ENCODE measurements around the gene STK39. TPM values are rescaled to one million over a fixed set of nuclear protein-coding genes. Genes with fewer than 3 reads are reported as not detected.

STK39 gene
- total and polyA plus RNA-seq, 2 donors (not counting 1 experiment from before 2014, with no cell fraction given): 2.3 to 14.6 TPM

DNA sequence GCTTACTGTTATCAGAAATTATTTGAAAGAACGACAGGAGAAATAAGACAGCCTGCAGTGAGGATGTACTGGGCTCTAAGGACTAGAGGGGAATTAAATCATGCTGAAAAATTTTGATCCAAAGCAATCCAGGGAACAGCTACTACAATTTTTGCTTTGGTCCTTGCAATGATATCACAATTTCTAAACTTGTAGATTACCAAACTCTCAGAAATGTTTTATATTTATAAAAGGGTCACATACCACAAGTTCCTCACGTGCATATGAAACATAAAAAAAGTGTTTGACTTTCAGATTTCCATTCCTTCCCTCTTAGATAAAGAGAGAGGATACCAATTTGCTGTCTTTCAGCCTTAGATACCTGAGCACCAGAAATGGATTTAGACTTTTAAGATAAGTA is 261.2 kb downstream of the STK39 start:
- H3K4me3 ChIP-seq (ENCODE audit: control extremely low read depth in 1 of 5, extremely low read depth in 1 of 5, insufficient read depth in 1 of 5, low read depth in 2 of 5, low read length in 4 of 5): no peak overlapping the region
- intact Hi-C loops (cut with micrococcal nuclease): no loop called here
- H4K20me1 ChIP-seq (ENCODE audit: control insufficient read depth, insufficient read depth, low read length, poor library complexity, severe bottlenecking): no peaks in the 10 kb centered on the region
- TF ChIP-seq, protein P1, sequence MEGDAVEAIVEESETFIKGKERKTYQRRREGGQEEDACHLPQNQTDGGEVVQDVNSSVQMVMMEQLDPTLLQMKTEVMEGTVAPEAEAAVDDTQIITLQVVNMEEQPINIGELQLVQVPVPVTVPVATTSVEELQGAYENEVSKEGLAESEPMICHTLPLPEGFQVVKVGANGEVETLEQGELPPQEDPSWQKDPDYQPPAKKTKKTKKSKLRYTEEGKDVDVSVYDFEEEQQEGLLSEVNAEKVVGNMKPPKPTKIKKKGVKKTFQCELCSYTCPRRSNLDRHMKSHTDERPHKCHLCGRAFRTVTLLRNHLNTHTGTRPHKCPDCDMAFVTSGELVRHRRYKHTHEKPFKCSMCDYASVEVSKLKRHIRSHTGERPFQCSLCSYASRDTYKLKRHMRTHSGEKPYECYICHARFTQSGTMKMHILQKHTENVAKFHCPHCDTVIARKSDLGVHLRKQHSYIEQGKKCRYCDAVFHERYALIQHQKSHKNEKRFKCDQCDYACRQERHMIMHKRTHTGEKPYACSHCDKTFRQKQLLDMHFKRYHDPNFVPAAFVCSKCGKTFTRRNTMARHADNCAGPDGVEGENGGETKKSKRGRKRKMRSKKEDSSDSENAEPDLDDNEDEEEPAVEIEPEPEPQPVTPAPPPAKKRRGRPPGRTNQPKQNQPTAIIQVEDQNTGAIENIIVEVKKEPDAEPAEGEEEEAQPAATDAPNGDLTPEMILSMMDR (IDR thresholded peaks at IDR 0.05): no peak
- TF ChIP-seq EZH2 (IDR thresholded peaks at IDR 0.05; ENCODE audit: borderline replicate concordance, insufficient read depth, low read depth, low read length, poor library complexity, severe bottlenecking): no peak
- no peak for DNase-seq
- H3K36me3 ChIP-seq (replicated peaks in 1 of 2; ENCODE audit: control extremely low read depth in 1 of 2, control insufficient read depth in 1 of 2, extremely low read depth in 1 of 2, insufficient read depth in 2 of 2, low read length in 1 of 2): no peaks in the 10 kb centered on the region
- H2AFZ ChIP-seq (ENCODE audit: insufficient read depth, low read depth, low read length, poor library complexity, severe bottlenecking): no peak overlapping the region
- ChIA-PET CTCF (no interaction called here), POLR2A (no interaction called here)
- no peak overlapping the region for H3K27ac ChIP-seq (ENCODE audit: low read length in 2 of 2)
- WGBS (ENCODE audit: insufficient coverage): 100% methylated on average over 1 of the region's 2 CpGs
- no peak overlapping the region for H3K27ac Mint-ChIP-seq
- H3K9me3 Mint-ChIP-seq (ENCODE audit: insufficient read depth): no peaks in the 10 kb centered on the region
- no peak for ATAC-seq (ENCODE audit: low read depth)
- H3K79me2 ChIP-seq (ENCODE audit: control insufficient read depth, insufficient read depth, low read length): no peaks in the 10 kb centered on the region
- no peaks in the 10 kb centered on the region for H3K27me3 Mint-ChIP-seq
- no peak overlapping the region for H3K9ac ChIP-seq (ENCODE audit: low read length)
- no peaks in the 10 kb centered on the region for H3K27me3 ChIP-seq (replicated peaks in 1 of 4; ENCODE audit: control extremely low read depth in 1 of 4, control insufficient read depth in 3 of 4, insufficient read depth in 4 of 4, low read length in 3 of 4)
- no peaks in the 10 kb centered on the region for H3K4me1 ChIP-seq (ENCODE audit: control insufficient read depth in 2 of 2, insufficient read depth in 2 of 2, low read length in 2 of 2)
- H3K4me3 Mint-ChIP-seq: no peak overlapping the region
- H3K4me1 Mint-ChIP-seq: no peaks in the 10 kb centered on the region
- H3K4me2 ChIP-seq (replicated peaks; ENCODE audit: low read depth, low read length, poor library complexity, severe bottlenecking): no peak overlapping the region
- H3K9me3 ChIP-seq (ENCODE audit: control extremely low read depth in 1 of 3, control insufficient read depth in 2 of 3, insufficient read depth in 1 of 3, low read length in 2 of 3): no peaks in the 10 kb centered on the region

DNA sequence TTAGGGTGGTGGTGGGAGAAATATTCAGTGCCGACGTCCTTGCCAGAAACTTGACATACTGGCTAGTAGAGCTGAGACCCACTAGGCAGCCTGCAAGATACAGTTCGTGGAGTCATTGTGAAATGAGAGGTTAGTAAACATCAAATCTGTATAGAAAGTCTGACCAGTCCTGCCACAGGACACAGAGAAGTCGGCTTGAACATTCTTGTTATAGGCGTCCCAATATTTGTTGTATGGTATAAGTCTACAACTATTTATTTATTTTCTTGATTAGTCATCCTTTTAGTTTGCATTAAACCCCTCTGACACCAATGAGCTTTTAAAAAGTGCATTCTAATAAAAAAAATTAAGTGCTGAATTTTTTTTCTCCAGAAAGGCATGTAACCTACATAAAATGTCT is 265.4 kb downstream of the STK39 start:
- H3K79me2 ChIP-seq (ENCODE audit: control insufficient read depth, insufficient read depth, low read length): no peaks in the 10 kb centered on the region
- H3K4me1 ChIP-seq (ENCODE audit: control insufficient read depth in 2 of 2, insufficient read depth in 2 of 2, low read length in 2 of 2): no peaks in the 10 kb centered on the region
- H3K9me3 Mint-ChIP-seq (ENCODE audit: insufficient read depth): no peaks in the 10 kb centered on the region
- no peak overlapping the region for H2AFZ ChIP-seq (ENCODE audit: insufficient read depth, low read depth, low read length, poor library complexity, severe bottlenecking)
- H3K9me3 ChIP-seq (ENCODE audit: control extremely low read depth in 1 of 3, control insufficient read depth in 2 of 3, insufficient read depth in 1 of 3, low read length in 2 of 3): no peaks in the 10 kb centered on the region
- H3K4me2 ChIP-seq (replicated peaks; ENCODE audit: low read depth, low read length, poor library complexity, severe bottlenecking): no peak overlapping the region
- ATAC-seq (ENCODE audit: low read depth) (no peak), DNase-seq (no peak)
- H3K27me3 ChIP-seq (replicated peaks in 1 of 4; ENCODE audit: control extremely low read depth in 1 of 4, control insufficient read depth in 3 of 4, insufficient read depth in 4 of 4, low read length in 3 of 4): no peaks in the 10 kb centered on the region
- H3K9ac ChIP-seq (ENCODE audit: low read length): no peak overlapping the region
- H3K27ac ChIP-seq (ENCODE audit: low read length in 2 of 2): no peak overlapping the region
- no peaks in the 10 kb centered on the region for H3K27me3 Mint-ChIP-seq
- ChIA-PET POLR2A (no interaction called here), CTCF (no interaction called here)
- no peaks in the 10 kb centered on the region for H3K36me3 ChIP-seq (replicated peaks in 1 of 2; ENCODE audit: control extremely low read depth in 1 of 2, control insufficient read depth in 1 of 2, extremely low read depth in 1 of 2, insufficient read depth in 2 of 2, low read length in 1 of 2)
- 100% methylated on average over 3 of the region's 5 CpGs for WGBS (ENCODE audit: insufficient coverage)
- TF ChIP-seq EZH2 (IDR thresholded peaks at IDR 0.05; ENCODE audit: borderline replicate concordance, insufficient read depth, low read depth, low read length, poor library complexity, severe bottlenecking): no peak
- TF ChIP-seq, protein P1 (IDR thresholded peaks at IDR 0.05): no peak
- H3K4me1 Mint-ChIP-seq: no peaks in the 10 kb centered on the region
- H4K20me1 ChIP-seq (ENCODE audit: control insufficient read depth, insufficient read depth, low read length, poor library complexity, severe bottlenecking): no peaks in the 10 kb centered on the region
- no peak overlapping the region for H3K27ac Mint-ChIP-seq
- intact Hi-C loops (cut with micrococcal nuclease): no loop called here
- no peak overlapping the region for H3K4me3 Mint-ChIP-seq
- H3K4me3 ChIP-seq (ENCODE audit: control extremely low read depth in 1 of 5, extremely low read depth in 1 of 5, insufficient read depth in 1 of 5, low read depth in 2 of 5, low read length in 4 of 5): no peak overlapping the region

Data from B cell (primary cell).